ENCODE data around the gene BCL6.
"Not testable (repeated sequence)": the region's sequence is repeated elsewhere in the genome, so short reads cannot be mapped to it uniquely, and the experiment has no call there.

DNA sequence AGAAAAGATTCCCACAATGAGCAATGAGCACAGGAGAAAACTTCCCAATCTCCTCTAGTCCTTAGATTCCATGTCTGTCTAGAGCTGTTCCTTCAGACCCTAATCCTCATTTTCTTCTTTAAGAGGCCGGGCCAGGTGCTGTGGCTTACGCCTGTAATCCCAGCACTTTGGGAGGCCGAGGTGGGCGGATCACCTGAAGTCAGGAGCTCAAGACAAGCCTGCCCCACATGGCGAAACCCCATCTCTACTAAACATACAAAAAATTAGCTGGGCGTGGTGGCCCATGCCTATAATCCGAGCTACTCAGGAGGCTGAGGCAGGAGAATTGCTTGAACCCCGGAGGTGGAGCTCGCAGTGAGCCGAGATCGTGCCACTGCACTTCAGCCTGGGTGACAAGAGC is 63.5 kb downstream of the BCL6 start:
- TF ChIP-seq, protein P1, sequence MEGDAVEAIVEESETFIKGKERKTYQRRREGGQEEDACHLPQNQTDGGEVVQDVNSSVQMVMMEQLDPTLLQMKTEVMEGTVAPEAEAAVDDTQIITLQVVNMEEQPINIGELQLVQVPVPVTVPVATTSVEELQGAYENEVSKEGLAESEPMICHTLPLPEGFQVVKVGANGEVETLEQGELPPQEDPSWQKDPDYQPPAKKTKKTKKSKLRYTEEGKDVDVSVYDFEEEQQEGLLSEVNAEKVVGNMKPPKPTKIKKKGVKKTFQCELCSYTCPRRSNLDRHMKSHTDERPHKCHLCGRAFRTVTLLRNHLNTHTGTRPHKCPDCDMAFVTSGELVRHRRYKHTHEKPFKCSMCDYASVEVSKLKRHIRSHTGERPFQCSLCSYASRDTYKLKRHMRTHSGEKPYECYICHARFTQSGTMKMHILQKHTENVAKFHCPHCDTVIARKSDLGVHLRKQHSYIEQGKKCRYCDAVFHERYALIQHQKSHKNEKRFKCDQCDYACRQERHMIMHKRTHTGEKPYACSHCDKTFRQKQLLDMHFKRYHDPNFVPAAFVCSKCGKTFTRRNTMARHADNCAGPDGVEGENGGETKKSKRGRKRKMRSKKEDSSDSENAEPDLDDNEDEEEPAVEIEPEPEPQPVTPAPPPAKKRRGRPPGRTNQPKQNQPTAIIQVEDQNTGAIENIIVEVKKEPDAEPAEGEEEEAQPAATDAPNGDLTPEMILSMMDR (IDR thresholded peaks at IDR 0.05) = not testable (repeated sequence)
- not testable (repeated sequence) for TF ChIP-seq EP300, POLR2A, POLR2AphosphoS5 (IDR thresholded peaks at IDR 0.05)
